HG02588 (cell line): ENCODE results near the gene KRT85.
"Not testable (repeated sequence)": the region's sequence is repeated elsewhere in the genome, so short reads cannot be mapped to it uniquely, and the experiment has no call there.

Source experiments
- ATAC-seq: cut with Tn5 transposase; IDR thresholded peaks from one replicate; pipeline ENCODE4 v1.9.1; 2021; ENCODE audit warnings: mild to moderate bottlenecking, moderate library complexity; ENCODE audit not compliant: unreplicated experiment

KRT85 gene

GRCh38 chr12:52350786-52351185 lies 16.5 kb downstream of the KRT85 start:
- no peak for ATAC-seq

- no peak for ATAC-seq
Observed at GRCh38 chr12:52350021-52350620, 17.2 kb downstream of the KRT85 start.

- no peak for ATAC-seq
Observed at GRCh38 chr12:52349196-52349595, 18.1 kb downstream of the KRT85 start.

GRCh38 chr12:52347551-52348510 lies 19.4 kb downstream of the KRT85 start:
- ATAC-seq: no peak

GRCh38 chr12:52347016-52347415 lies 20.3 kb downstream of the KRT85 start:
- ATAC-seq: no peak

- ATAC-seq: no peak
Observed at GRCh38 chr12:52346593-52346992, 20.7 kb downstream of the KRT85 start.

- not testable (repeated sequence) for ATAC-seq
Observed at GRCh38 chr12:52345041-52345440, 22.2 kb downstream of the KRT85 start.

GRCh38 chr12:52344111-52344510 lies 23.2 kb downstream of the KRT85 start:
- ATAC-seq: no peak

- ATAC-seq: no peak
Observed at GRCh38 chr12:52343550-52343949, 23.7 kb downstream of the KRT85 start.

- ATAC-seq: no peak
Observed at GRCh38 chr12:52342781-52343490, 24.3 kb downstream of the KRT85 start.

GRCh38 chr12:52341066-52341580 lies 26.2 kb downstream of the KRT85 start:
- ATAC-seq: no peak

GRCh38 chr12:52338241-52338960 lies 28.9 kb downstream of the KRT85 start:
- no peak for ATAC-seq

GRCh38 chr12:52337054-52337453 lies 30.2 kb downstream of the KRT85 start:
- ATAC-seq: no peak

GRCh38 chr12:52336641-52337040 lies 30.6 kb downstream of the KRT85 start:
- ATAC-seq: no peak

- ATAC-seq: no peak
Observed at GRCh38 chr12:52335598-52336262, 31.6 kb downstream of the KRT85 start.

- no peak for ATAC-seq
Observed at GRCh38 chr12:52334185-52334584, 33.1 kb downstream of the KRT85 start.

GRCh38 chr12:52333321-52333720 lies 34.0 kb downstream of the KRT85 start:
- no peak for ATAC-seq

GRCh38 chr12:52332381-52332780 lies 34.9 kb downstream of the KRT85 start:
- ATAC-seq: no peak

GRCh38 chr12:52331833-52332232 lies 35.4 kb downstream of the KRT85 start:
- no peak for ATAC-seq

- no peak for ATAC-seq
Observed at GRCh38 chr12:52331039-52331438, 36.2 kb downstream of the KRT85 start.
